ENCODE data around the gene CORIN. TPM values are rescaled to one million over a fixed set of nuclear protein-coding genes. Genes with fewer than 3 reads are reported as not detected.

The CORIN gene
- total and polyA plus RNA-seq, 2 of the 13 experiments (the other 11 are each of a cell fraction or from before 2014, with no cell fraction given), result 0.84 to 1.2 TPM

GRCh38 chr4:47619691-47620090 lies 218.2 kb downstream of the CORIN start (continued):
- TF ChIP-seq, protein P1, sequence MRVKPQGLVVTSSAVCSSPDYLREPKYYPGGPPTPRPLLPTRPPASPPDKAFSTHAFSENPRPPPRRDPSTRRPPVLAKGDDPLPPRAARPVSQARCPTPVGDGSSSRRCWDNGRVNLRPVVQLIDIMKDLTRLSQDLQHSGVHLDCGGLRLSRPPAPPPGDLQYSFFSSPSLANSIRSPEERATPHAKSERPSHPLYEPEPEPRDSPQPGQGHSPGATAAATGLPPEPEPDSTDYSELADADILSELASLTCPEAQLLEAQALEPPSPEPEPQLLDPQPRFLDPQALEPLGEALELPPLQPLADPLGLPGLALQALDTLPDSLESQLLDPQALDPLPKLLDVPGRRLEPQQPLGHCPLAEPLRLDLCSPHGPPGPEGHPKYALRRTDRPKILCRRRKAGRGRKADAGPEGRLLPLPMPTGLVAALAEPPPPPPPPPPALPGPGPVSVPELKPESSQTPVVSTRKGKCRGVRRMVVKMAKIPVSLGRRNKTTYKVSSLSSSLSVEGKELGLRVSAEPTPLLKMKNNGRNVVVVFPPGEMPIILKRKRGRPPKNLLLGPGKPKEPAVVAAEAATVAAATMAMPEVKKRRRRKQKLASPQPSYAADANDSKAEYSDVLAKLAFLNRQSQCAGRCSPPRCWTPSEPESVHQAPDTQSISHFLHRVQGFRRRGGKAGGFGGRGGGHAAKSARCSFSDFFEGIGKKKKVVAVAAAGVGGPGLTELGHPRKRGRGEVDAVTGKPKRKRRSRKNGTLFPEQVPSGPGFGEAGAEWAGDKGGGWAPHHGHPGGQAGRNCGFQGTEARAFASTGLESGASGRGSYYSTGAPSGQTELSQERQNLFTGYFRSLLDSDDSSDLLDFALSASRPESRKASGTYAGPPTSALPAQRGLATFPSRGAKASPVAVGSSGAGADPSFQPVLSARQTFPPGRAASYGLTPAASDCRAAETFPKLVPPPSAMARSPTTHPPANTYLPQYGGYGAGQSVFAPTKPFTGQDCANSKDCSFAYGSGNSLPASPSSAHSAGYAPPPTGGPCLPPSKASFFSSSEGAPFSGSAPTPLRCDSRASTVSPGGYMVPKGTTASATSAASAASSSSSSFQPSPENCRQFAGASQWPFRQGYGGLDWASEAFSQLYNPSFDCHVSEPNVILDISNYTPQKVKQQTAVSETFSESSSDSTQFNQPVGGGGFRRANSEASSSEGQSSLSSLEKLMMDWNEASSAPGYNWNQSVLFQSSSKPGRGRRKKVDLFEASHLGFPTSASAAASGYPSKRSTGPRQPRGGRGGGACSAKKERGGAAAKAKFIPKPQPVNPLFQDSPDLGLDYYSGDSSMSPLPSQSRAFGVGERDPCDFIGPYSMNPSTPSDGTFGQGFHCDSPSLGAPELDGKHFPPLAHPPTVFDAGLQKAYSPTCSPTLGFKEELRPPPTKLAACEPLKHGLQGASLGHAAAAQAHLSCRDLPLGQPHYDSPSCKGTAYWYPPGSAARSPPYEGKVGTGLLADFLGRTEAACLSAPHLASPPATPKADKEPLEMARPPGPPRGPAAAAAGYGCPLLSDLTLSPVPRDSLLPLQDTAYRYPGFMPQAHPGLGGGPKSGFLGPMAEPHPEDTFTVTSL (CRISPR knock-in tag; IDR thresholded peaks at IDR 0.05; ENCODE audit: borderline replicate concordance), result no peak
- TF ChIP-seq ZNF672 (CRISPR knock-in tag; IDR thresholded peaks at IDR 0.05), result no peak
- TF ChIP-seq LRRFIP1 (CRISPR knock-in tag; conservative IDR thresholded peaks at IDR 0.05), result no peak
- TF ChIP-seq ZSCAN20 (CRISPR knock-in tag; IDR thresholded peaks at IDR 0.05; ENCODE audit: borderline replicate concordance), result no peak
- no peak for TF ChIP-seq MLXIP (CRISPR knock-in tag; IDR thresholded peaks at IDR 0.05; ENCODE audit: borderline replicate concordance)
- no peak for TF ChIP-seq ZNF260 (CRISPR knock-in tag; IDR thresholded peaks at IDR 0.05; ENCODE audit: borderline replicate concordance, low read depth)
- no peak for TF ChIP-seq TCF7 (IDR thresholded peaks at IDR 0.05; ENCODE audit: low read depth)
- TF ChIP-seq, protein P2, sequence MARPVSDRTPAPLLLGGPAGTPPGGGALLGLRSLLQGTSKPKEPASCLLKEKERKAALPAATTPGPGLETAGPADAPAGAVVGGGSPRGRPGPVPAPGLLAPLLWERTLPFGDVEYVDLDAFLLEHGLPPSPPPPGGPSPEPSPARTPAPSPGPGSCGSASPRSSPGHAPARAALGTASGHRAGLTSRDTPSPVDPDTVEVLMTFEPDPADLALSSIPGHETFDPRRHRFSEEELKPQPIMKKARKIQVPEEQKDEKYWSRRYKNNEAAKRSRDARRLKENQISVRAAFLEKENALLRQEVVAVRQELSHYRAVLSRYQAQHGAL (CRISPR knock-in tag; IDR thresholded peaks at IDR 0.05; ENCODE audit: not compliant biosample characterization), result no peak

Measured in HepG2 (cell line).